DOHH2 (cell line): Measurements from ENCODE around the gene SP100.

ENCODE experiments used
- H3F3A ChIP-seq: fragments of 200-600 bp; sonication (generic), shearing (Covaris generic); 2 replicates; pipeline ENCODE4 v1.6.0; 2016; ENCODE audit warnings: antibody characterized with exemption, mild to moderate bottlenecking; ENCODE audit not compliant: control insufficient read depth, insufficient read depth
- H3K27ac ChIP-seq: fragments of 200-600 bp; sonication (generic); 2 replicates; pipeline ENCODE4 v1.5.1; 2014; ENCODE audit warnings: low read depth, mild to moderate bottlenecking, low read length, moderate library complexity
- H3K27me3 ChIP-seq: fragments of 200-600 bp; sonication (generic); 2 replicates; pipeline ENCODE4 v1.6.1; 2014; ENCODE audit warnings: mild to moderate bottlenecking, low read length, mixed read lengths; ENCODE audit not compliant: control insufficient read depth
- H3K36me3 ChIP-seq: fragments of 200-600 bp; sonication (generic); 2 replicates; pipeline ENCODE4 v1.6.1; 2014; ENCODE audit warnings: mild to moderate bottlenecking, low read length, moderate library complexity, mixed read lengths; ENCODE audit not compliant: control insufficient read depth
- H3K4me1 ChIP-seq: fragments of 200-600 bp; sonication (generic); 2 replicates; pipeline ENCODE4 v1.6.1; 2014; ENCODE audit warnings: mild to moderate bottlenecking, low read length, mixed read lengths; ENCODE audit not compliant: control insufficient read depth
- H3K4me2 ChIP-seq: fragments of 200-600 bp; sonication (generic); 2 replicates; pipeline ENCODE4 v1.6.0; 2014; ENCODE audit warnings: mild to moderate bottlenecking, low read length, moderate library complexity
- H3K4me3 ChIP-seq: fragments of 200-600 bp; sonication (generic); 2 replicates; pipeline ENCODE4 v1.5.1; 2014; ENCODE audit warnings: mild to moderate bottlenecking, low read length, mixed read lengths
- H3K79me2 ChIP-seq: fragments of 200-600 bp; sonication (generic); 2 replicates; pipeline ENCODE4 v1.6.1; 2014; ENCODE audit warnings: mild to moderate bottlenecking, low read length, mixed read lengths; ENCODE audit not compliant: control insufficient read depth
- H3K9me2 ChIP-seq: fragments of 200-600 bp; sonication (generic); replicated peaks from 2 replicates; pipeline ENCODE4 v1.6.1; 2014; ENCODE audit warnings: mild to moderate bottlenecking, low read length, mixed read lengths; ENCODE audit not compliant: control insufficient read depth
- H3K9me3 ChIP-seq: fragments of 200-600 bp; sonication (generic); 2 replicates; pipeline ENCODE4 v1.6.1; 2014; ENCODE audit warnings: antibody characterized with exemption, low read length, mixed read lengths; ENCODE audit not compliant: control insufficient read depth, insufficient read depth
- H4K20me1 ChIP-seq: fragments of 200-600 bp; sonication (generic); 2 replicates; pipeline ENCODE4 v1.6.0; 2014; ENCODE audit warnings: low read depth, mild to moderate bottlenecking, antibody characterized with exemption, low read length, moderate library complexity; ENCODE audit not compliant: control insufficient read depth, insufficient read depth
- EZH2phosphoT487 ChIP-seq: fragments of 200-600 bp; sonication (generic); IDR thresholded peaks from 2 replicates; pipeline ENCODE4 v1.6.1; 2017; ENCODE audit warnings: borderline replicate concordance, mild to moderate bottlenecking, antibody characterized with exemption, low read length, moderate library complexity, mixed read lengths
- TF ChIP-seq, protein P1 (sequence below): fragments of 200-600 bp; sonication (generic); IDR thresholded peaks from one replicate; pipeline ENCODE4 v1.5.1; 2014; ENCODE audit warnings: antibody characterized with exemption, mild to moderate bottlenecking, low read depth, low read length; ENCODE audit not compliant: poor library complexity, severe bottlenecking

SP100 gene

GRCh38 chr2:230457793-230458192, 41.8 kb downstream of the SP100 start:
- Histone ChIP-seq H3K36me3 (peaks cover 70% of the 10 kb centered on the region), H3K4me1 (peaks cover 5% of the 10 kb centered on the region; the same call in 1 of the 2 replicates), H3K9me3 (0 out of 2 replicates have a peak, but pooled peaks cover 7% of the 10 kb centered on the region), H3K27ac (no peak overlapping the region), H3K4me2 (no peak overlapping the region), H3F3A (no peaks in the 10 kb centered on the region), H3K79me2 (no peaks in the 10 kb centered on the region), H3K4me3 (no peak overlapping the region), H3K27me3 (no peaks in the 10 kb centered on the region), H3K9me2 (no peaks in the 10 kb centered on the region), H4K20me1 (no peaks in the 10 kb centered on the region)
- TF ChIP-seq, protein P1, sequence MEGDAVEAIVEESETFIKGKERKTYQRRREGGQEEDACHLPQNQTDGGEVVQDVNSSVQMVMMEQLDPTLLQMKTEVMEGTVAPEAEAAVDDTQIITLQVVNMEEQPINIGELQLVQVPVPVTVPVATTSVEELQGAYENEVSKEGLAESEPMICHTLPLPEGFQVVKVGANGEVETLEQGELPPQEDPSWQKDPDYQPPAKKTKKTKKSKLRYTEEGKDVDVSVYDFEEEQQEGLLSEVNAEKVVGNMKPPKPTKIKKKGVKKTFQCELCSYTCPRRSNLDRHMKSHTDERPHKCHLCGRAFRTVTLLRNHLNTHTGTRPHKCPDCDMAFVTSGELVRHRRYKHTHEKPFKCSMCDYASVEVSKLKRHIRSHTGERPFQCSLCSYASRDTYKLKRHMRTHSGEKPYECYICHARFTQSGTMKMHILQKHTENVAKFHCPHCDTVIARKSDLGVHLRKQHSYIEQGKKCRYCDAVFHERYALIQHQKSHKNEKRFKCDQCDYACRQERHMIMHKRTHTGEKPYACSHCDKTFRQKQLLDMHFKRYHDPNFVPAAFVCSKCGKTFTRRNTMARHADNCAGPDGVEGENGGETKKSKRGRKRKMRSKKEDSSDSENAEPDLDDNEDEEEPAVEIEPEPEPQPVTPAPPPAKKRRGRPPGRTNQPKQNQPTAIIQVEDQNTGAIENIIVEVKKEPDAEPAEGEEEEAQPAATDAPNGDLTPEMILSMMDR = no peak
- no peak for TF ChIP-seq EZH2phosphoT487

- Histone ChIP-seq H3K4me1 (peaks cover 5% of the 10 kb centered on the region; the same call in 1 of the 2 replicates), H3F3A (no peaks in the 10 kb centered on the region), H3K4me2 (no peak overlapping the region), H3K27ac (no peak overlapping the region), H3K36me3 (peaks cover 66% of the 10 kb centered on the region), H3K4me3 (no peak overlapping the region), H3K9me3 (0 out of 2 replicates have a peak, but pooled peaks cover 6% of the 10 kb centered on the region), H4K20me1 (no peaks in the 10 kb centered on the region), H3K27me3 (no peaks in the 10 kb centered on the region), H3K79me2 (no peaks in the 10 kb centered on the region), H3K9me2 (no peaks in the 10 kb centered on the region)
- TF ChIP-seq, protein P1 = no peak
- TF ChIP-seq EZH2phosphoT487 = no peak
Measured at GRCh38 chr2:230459216-230459615, 43.2 kb downstream of the SP100 start.

GRCh38 chr2:230471074-230471473, 55.1 kb downstream of the SP100 start:
- Histone ChIP-seq H3K27me3 (no peaks in the 10 kb centered on the region), H3K36me3 (peaks cover 42% of the 10 kb centered on the region), H3K4me1 (peaks cover 44% of the 10 kb centered on the region), H3K27ac (peak overlapping the region; percentile 73), H4K20me1 (no peaks in the 10 kb centered on the region), H3K4me2 (peak overlapping the region; percentile 49), H3K79me2 (no peaks in the 10 kb centered on the region), H3F3A (peaks cover 21% of the 10 kb centered on the region), H3K9me3 (peaks cover 4% of the 10 kb centered on the region; the same call in 1 of the 2 replicates), H3K4me3 (peak overlapping the region; percentile 27; the same call in 1 of the 2 replicates), H3K9me2 (no peaks in the 10 kb centered on the region)
- TF ChIP-seq, protein P1 = no peak
- TF ChIP-seq EZH2phosphoT487 = no peak
